Adrenal gland (tissue), 12 donors: ENCODE results near the gene RBM33. TPM values are rescaled to one million over a fixed set of nuclear protein-coding genes. Genes with fewer than 3 reads are reported as not detected.

Experiments used
- DNase-seq, 7 donors: peaks; one replicate each; pipeline ENCODE4 v3.0.0-alpha.2; 2019 to 2020
- H3K27ac ChIP-seq, 5 donors: fragments of 200-600 bp; sonication (generic) in 4 of 5; 1 replicate in 3 of 5; 2 replicates in 2 of 5; pipeline versions ENCODE4 v1.5.1 to v1.8.0; 2016 to 2020; ENCODE audit warnings: mild to moderate bottlenecking in 1 of 5
- H3K27me3 ChIP-seq: fragments of 200-600 bp; 2 replicates; pipeline ENCODE4 v1.8.0; 2021
- H3K36me3 ChIP-seq, 2 donors: fragments of 200-600 bp; replicated peaks in 1 of 2; 1 replicate in 1 of 2; 2 replicates in 1 of 2; pipeline versions ENCODE4 v1.5.1 to v1.8.0; 2018 to 2022
- H3K4me1 ChIP-seq, 2 donors: fragments of 200-600 bp; replicated peaks in 1 of 2; 1 replicate in 1 of 2; 2 replicates in 1 of 2; pipeline versions ENCODE4 v1.5.1 to v1.8.0; 2018 to 2021
- H3K4me3 ChIP-seq, 4 donors: fragments of 200-600 bp; sonication (generic) in 3 of 4; one replicate each; pipeline ENCODE4 v1.5.1; 2016 to 2018
- H3K9me3 ChIP-seq, 3 donors: fragments of 200-600 bp; sonication (generic) in 1 of 3; replicated peaks in 1 of 3; 1 replicate in 2 of 3; 2 replicates in 1 of 3; pipeline versions ENCODE4 v1.5.1 to v1.8.0; 2016 to 2021
- POLR2A ChIP-seq, 2 donors: fragments of 450-650 bp; IDR thresholded peaks; one replicate each; pipeline ENCODE4 v1.6.1; 2017; ENCODE audit warnings: antibody characterized with exemption in 2 of 2, mild to moderate bottlenecking in 2 of 2, moderate library complexity in 1 of 2
- WGBS, 4 donors: extraction: QIAGEN DNeasy Blood & Tissue Kit in 2 of 4; methylation state at CpG; one replicate each; pipeline versions ENCODE4 v1.1.5 to v1.1.7; 2013 to 2017; 5-methylcytosine and 5-hydroxymethylcytosine counted together
- intact Hi-C, 2 donors: fragments of 100-400 bp; cut with DNase I; formaldehyde crosslinking; loops; one replicate each; pipeline versions ENCODE4 v1.14.1 to v1.15.0; 2022 to 2023
- polyA plus RNA-seq, 3 donors: library from polyadenylated mRNA; stranded (reverse); fragments of 200-250 nt in 2 of 3; fragments of 350-450 nt in 1 of 3; fragmentation: Illumina TruSeq in 1 of 3; extraction: RNeasy Lipid Tissue Mini Kit (QIAGEN cat#74804) in 1 of 3; gene quantifications; one replicate each; pipeline ENCODE4 v1.2.3, GENCODE V29; 2013 to 2014
- total RNA-seq, 9 donors: library from RNA; depleted of rRNA in 4 of 9; stranded (reverse); fragments of >200 nt in 4 of 9; fragments of 120-200 nt in 1 of 9; fragmentation: NEBNext Ultra II Directional in 1 of 9; extraction: Animal tissue kit (Norgen Biotek cat#: 25700) in 1 of 9; gene quantifications; one replicate each; pipeline versions ENCODE4 v1.1.0 to v1.2.4, GENCODE V29; 2013 to 2023
- TF ChIP-seq, protein P1 (sequence below), 6 experiments: fragments of 450-650 bp in 4 of 6; fragments of 200-600 bp in 2 of 6; sonication (generic) in 1 of 6; IDR thresholded peaks; 1 replicate in 5 of 6; 2 replicates in 1 of 6; pipeline versions ENCODE4 v1.5.1 to v1.8.0; 2016 to 2021; ENCODE audit warnings: antibody characterized with exemption in 6 of 6, mild to moderate bottlenecking in 2 of 6, moderate library complexity in 1 of 6
- donor health status: healthy with polysubstance abuse.
- donor health status: Bipolar disorder and iron deficiency.
- donor health status: DM: yes; HTN: yes; CAD: no.
- donor health status: DM: no; HTN: no; CAD: no.
- donor health status: DM: no; HTN: no; CAD: no.
- donor health status: DM: yes; HTN: yes; CAD: no.

The RBM33 gene
- total and polyA plus RNA-seq, 12 donors: 10.3 to 57.1 (median 36.9) TPM

DNA sequence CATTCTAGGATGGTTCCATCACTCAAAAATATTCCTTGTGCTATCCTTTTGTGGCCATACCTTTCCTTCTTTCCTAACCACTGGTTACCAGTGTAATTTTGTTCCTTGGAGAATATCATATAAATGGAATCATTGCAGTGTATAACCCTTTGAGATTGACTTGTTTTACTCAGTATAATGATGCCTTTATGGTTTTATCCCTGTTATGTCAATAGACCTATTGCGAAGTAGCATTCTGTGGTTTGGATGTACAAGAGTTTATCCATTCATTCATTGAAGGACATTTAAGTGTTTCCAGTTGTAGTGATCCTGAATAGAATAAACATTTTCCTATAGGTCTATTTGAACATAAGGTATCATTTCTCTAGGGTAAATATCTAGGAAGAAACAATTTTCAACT, 54.2 kb downstream of the RBM33 start:
- TF ChIP-seq POLR2A (IDR thresholded peaks at IDR 0.05): no peak
- TF ChIP-seq, protein P1, sequence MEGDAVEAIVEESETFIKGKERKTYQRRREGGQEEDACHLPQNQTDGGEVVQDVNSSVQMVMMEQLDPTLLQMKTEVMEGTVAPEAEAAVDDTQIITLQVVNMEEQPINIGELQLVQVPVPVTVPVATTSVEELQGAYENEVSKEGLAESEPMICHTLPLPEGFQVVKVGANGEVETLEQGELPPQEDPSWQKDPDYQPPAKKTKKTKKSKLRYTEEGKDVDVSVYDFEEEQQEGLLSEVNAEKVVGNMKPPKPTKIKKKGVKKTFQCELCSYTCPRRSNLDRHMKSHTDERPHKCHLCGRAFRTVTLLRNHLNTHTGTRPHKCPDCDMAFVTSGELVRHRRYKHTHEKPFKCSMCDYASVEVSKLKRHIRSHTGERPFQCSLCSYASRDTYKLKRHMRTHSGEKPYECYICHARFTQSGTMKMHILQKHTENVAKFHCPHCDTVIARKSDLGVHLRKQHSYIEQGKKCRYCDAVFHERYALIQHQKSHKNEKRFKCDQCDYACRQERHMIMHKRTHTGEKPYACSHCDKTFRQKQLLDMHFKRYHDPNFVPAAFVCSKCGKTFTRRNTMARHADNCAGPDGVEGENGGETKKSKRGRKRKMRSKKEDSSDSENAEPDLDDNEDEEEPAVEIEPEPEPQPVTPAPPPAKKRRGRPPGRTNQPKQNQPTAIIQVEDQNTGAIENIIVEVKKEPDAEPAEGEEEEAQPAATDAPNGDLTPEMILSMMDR (IDR thresholded peaks at IDR 0.05): no peak
- no peaks in the 10 kb centered on the region for H3K27me3 ChIP-seq
- H3K4me1 ChIP-seq: peaks cover 0 to 11% of the 10 kb centered on the region in 2 donors
- intact Hi-C loops: no loop called here
- no peak overlapping the region for H3K27ac ChIP-seq
- peaks cover 0 to 31% of the 10 kb centered on the region in 2 donors for H3K36me3 ChIP-seq
- no peak for DNase-seq
- no peaks in the 10 kb centered on the region for H3K9me3 ChIP-seq
- 42 to 100% (median 97%) methylated on average over 1 of the region's 1 CpG for WGBS, 4 donors
- H3K4me3 ChIP-seq: no peak overlapping the region

DNA sequence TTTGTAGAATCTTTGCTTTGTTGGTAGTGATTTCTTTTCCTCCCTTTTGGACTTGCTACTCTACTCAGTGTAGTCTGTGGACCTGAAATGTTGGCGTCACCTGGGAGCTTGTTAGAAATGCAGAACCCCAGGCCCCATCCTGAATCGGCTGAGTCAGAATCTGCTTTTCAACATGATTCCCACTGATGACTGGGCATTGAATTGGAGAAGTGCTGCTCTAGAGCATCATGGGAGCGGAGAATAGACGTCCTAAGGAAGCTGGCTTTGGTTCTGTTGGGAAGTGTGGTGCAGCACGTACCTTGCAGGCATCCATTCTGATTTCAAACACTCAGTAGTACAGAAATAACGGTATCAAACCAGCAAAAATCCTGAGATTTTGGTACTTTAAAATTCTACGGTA, 54.7 kb downstream of the RBM33 start:
- no peak for DNase-seq
- peaks cover 0 to 11% of the 10 kb centered on the region in 2 donors for H3K4me1 ChIP-seq

DNA sequence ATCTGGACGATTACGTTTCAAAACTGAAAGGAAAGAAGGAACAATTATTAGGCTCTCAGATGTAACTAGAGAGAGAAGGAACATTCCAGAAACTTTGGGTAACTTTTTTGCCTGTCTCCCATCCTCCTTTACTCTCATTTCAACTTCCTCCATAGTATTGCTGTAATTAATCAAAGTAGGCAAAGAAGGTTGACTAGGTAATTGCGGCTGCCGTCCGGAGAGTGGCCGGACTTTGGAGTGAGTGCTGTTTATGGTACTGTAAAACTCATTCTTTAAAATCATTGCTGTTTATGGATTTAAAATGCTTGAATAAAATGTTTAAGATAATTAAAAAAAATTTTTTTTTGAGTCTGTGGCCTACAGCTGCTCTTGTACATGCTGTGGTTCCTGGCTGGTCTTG, 56.4 kb downstream of the RBM33 start:
- WGBS, 4 donors: 91 to 95% (median 93%) methylated on average over 6 of the region's 6 CpGs

More for the DNA sequence above, 54.7 kb downstream of the RBM33 start:
- WGBS, 4 donors: 86 to 98% (median 91%) methylated on average over 7 of the region's 7 CpGs
- TF ChIP-seq, protein P1 (IDR thresholded peaks at IDR 0.05): no peak
- TF ChIP-seq POLR2A (IDR thresholded peaks at IDR 0.05): no peak
- no peaks in the 10 kb centered on the region for H3K9me3 ChIP-seq
- no peak overlapping the region for H3K27ac ChIP-seq
- H3K4me3 ChIP-seq: no peak overlapping the region
- H3K27me3 ChIP-seq: no peaks in the 10 kb centered on the region
- intact Hi-C loops: no loop called here
- H3K36me3 ChIP-seq: peaks cover 0 to 35% of the 10 kb centered on the region in 2 donors

DNA sequence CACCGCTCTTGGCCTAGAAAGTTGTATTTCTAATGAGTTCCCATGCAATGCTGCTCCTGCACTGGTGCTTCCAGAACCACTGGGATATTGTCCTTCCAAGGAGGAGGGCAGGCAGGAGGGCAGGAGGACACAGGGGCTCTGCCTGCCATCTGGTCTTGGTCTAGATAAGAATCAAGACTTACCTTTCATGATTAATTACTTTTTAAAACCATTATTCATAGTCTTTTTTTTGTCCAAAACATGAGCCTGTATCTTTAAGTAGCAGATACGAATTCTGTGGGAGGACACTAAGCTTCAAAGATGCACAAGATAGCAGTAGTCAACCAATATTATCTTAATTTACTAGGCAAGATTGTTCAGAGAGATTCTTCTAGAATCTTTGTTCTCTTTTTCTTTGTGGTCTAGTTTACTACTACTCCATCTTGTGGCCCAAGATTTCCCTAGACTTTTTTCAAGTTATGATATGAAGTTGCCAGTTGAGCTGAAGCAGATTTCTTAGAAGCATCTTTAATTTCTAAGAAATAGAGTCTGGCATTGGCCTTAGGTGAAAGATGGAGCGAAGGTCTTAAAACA, 57.6 kb downstream of the RBM33 start:
- H3K4me1 ChIP-seq: peaks cover 0 to under 1% of the 10 kb centered on the region in 2 donors
- peaks cover 0 to 47% of the 10 kb centered on the region in 2 donors for H3K36me3 ChIP-seq
- H3K27me3 ChIP-seq: no peaks in the 10 kb centered on the region
- no peak overlapping the region for H3K27ac ChIP-seq
- intact Hi-C loops: no loop called here
- 95 to 98% (median 97%) methylated on average over 2 to 3 of the region's 3 CpGs for WGBS, 4 donors
- no peak overlapping the region for H3K4me3 ChIP-seq
- H3K9me3 ChIP-seq: no peaks in the 10 kb centered on the region
- no peak for TF ChIP-seq POLR2A (IDR thresholded peaks at IDR 0.05)
- TF ChIP-seq, protein P1 (IDR thresholded peaks at IDR 0.05): no peak
- no peak for DNase-seq

More for the DNA sequence above, 56.4 kb downstream of the RBM33 start:
- Histone ChIP-seq H3K27me3 (no peaks in the 10 kb centered on the region), H3K4me1 (peaks cover 0 to 11% of the 10 kb centered on the region in 2 donors), H3K4me3 (no peak overlapping the region), H3K9me3 (no peaks in the 10 kb centered on the region), H3K27ac (no peak overlapping the region), H3K36me3 (peaks cover 0 to 40% of the 10 kb centered on the region in 2 donors)
- TF ChIP-seq POLR2A (IDR thresholded peaks at IDR 0.05): no peak
- TF ChIP-seq, protein P1 (IDR thresholded peaks at IDR 0.05): no peak
- intact Hi-C loops: no loop called here
- no peak for DNase-seq
